GM18508 (cell line): ENCODE results near the gene CTRL.
"Not testable (repeated sequence)": the region's sequence is repeated elsewhere in the genome, so short reads cannot be mapped to it uniquely, and the experiment has no call there.

Source experiments
- ATAC-seq: cut with Tn5 transposase; IDR thresholded peaks from one replicate; pipeline ENCODE4 v1.9.1; 2021; ENCODE audit warnings: moderate number of reproducible peaks; ENCODE audit not compliant: insufficient read depth, unreplicated experiment

Gene CTRL

GRCh38 chr16:67931712-67932461 is at the start of gene CTRL:
TSS of gene CTRL (minus strand) at chr16:67931862. CDS start at chr16:67931852, 10 bp downstream.
- ATAC-seq, result no peak

GRCh38 chr16:67979955-67980678 is 48.5 kb upstream of the CTRL start, which contains the start of gene DPEP3:
TSS of gene DPEP3 (minus strand) at chr16:67980499. CDS start at chr16:67980380, 119 bp downstream.
- no peak for ATAC-seq

DNA sequence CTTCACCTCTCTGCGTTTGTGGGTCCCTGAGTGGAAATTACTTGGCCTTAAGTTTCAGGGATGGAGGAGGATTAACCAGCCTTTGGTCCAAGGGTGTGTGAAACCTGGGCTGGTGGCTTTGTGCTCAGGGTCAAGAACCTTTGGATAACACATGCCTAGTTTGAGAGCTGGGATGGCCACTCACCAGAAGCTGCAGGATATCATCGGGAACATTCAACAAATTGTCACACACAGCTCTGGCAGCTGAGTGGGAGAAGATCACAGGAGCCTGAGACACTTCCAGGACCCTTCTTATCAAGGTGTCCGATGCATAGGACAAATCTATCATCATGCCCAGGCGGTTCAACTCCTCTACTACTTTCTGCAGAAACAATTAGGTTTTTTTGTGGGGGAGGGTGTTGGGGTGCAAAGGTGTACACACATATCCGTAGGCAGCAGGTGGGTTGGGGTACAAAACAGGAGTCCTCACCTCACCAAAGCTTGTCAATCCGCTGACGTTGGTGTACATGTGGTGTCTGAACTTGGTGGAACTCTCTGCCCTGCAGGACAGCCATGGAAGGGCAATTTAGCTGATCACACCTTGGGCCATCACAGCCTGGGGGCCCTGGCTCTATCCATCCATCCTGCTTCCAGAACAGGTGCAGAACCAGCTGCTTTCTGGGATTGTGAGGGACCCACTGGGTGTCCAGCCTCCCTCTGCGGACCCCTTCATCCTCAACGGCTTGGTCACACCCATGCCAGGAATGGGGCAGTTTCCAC is 46.0 kb upstream of the CTRL start:
- no peak for ATAC-seq

DNA sequence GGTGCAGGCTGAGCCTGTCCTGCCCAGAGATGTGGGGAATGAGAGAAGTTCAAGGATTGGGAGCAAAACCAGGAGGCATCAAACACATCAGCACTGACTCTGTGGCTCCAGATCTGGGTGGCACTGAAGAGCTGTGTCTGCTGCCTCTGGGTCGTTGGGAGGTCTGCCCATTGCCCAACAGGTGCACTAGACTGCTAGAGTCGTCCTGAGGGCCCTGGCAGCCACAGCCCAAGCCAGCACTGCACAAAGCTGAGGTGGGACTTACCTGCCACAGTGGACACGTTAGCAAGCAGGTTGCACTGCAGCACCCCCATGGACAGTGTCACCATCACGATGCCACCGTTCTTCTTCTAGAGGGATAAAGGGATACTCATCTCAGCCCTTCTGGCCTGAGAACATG is 45.3 kb upstream of the CTRL start:
- no peak for ATAC-seq

DNA sequence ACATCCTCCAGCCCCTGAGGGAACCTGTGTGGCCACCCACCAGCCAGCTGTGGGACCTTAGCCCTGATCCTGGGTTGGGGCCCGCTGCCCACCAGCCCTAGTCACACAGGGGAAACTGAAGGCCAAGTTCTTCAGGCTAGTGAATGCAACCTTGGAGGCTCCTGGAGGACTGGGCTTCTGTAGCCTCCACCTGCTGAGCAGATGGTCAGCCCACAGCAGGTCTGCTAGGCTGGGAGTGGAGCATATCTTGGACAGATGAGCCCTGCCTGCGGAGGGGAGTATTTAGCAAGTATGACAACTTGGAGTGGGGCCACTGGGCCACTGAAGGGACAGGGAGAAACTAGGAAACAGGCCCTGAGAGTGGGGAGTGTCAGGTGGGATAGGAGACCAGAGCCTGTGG is 44.5 kb upstream of the CTRL start:
- no peak for ATAC-seq

DNA sequence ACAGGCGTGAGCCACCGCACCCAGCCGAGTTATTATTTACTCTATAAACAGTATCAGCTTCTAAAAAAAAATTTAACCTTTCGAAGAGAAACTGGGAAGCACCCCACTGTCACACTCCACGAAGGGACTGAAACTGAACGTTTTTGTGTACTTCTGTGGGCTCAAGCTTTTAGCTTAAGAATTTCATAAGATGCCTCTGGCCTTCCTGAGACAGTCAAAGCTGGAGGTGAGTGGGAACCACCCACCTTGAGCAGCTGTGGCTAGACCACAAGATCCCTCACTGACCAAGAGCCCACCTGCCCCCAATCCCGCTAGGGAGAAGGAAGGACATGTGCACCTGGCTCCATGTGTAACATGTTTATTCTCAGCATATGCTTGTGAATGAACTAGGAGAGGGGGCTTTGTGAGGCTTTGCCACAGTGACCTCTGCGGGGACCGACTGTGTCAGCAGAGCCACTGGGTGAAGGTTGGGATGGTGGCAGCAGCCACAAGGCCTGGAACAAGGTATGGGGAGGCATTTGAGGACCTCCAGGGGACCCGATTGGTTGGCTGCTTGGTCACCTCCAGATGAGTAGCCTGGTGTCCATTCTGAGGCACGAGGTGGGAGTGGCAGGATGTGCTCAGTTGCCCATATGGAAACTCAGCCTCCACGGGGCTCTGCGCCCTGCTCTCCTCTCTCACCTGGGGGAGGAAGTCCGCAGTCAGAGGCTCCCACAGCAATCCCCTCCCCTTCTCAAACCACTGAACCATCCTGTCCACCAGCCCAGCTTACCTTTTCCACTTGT is 43.9 kb upstream of the CTRL start:
- no peak for ATAC-seq

- not testable (repeated sequence) for ATAC-seq
Measured at GRCh38 chr16:67972285-67972684, 40.6 kb upstream of the CTRL start.

DNA sequence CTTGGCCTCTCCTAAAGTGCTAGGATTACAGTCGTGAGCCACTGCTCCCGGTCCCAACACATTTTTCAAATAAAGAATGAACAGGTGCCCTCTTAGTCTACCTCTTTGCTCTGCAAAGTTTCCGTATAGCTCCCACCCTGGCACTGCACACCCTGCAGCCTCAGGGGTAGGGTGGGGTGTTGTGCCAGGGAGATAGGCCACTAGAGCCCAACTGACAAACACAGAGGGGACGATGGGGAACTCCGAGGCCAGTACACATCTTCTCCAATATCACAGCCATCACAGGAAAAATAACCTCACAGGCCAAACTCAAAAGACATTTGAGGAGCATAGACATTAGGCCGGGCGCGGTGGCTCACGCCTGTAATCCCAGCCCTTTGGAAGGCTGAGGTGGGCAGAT is 39.4 kb upstream of the CTRL start:
- ATAC-seq, result no peak

- no peak for ATAC-seq
Measured at GRCh38 chr16:67969254-67970039, 37.8 kb upstream of the CTRL start.

- no peak for ATAC-seq
Measured at GRCh38 chr16:67968400-67969253, 37.0 kb upstream of the CTRL start, which contains the start of gene SLC12A4. TSS of gene SLC12A4 (minus strand) at chr16:67968637. CDS start at chr16:67968553, 84 bp downstream.

- ATAC-seq, result no peak
Measured at GRCh38 chr16:67967958-67968399, 36.3 kb upstream of the CTRL start.

GRCh38 chr16:67967183-67967957 is 35.7 kb upstream of the CTRL start:
- no peak for ATAC-seq

DNA sequence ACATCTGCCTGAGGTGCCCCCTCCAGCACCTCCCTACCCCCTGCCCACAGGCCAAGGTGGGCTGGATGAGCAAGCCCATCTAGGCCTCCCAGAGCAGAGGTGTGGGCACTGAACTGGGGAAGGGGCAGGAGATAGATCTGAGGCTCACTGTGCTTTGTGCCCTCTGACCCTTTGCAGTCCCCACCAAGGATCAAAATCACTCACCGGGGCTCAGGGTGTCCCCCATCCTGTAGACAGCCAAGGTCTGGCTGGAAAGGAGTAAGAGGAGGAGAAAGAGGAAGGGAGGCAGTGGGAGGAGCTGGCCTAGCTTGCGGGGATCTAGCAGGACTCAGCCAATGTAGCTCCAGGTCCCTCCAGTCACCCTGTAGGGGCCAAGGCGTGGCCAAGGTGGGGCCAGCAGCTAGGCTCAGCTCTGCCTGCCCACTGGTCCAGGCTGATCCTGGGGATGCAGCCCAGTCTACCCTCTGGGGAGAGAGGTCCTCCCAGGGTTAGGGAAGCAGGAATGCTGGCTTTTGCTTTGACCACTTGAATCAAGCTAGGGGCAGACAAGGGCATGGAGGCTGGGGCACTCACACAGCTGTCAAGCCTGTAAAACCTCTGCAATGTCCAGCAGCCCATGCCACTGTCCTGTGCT is 35.0 kb upstream of the CTRL start:
- ATAC-seq, result no peak

DNA sequence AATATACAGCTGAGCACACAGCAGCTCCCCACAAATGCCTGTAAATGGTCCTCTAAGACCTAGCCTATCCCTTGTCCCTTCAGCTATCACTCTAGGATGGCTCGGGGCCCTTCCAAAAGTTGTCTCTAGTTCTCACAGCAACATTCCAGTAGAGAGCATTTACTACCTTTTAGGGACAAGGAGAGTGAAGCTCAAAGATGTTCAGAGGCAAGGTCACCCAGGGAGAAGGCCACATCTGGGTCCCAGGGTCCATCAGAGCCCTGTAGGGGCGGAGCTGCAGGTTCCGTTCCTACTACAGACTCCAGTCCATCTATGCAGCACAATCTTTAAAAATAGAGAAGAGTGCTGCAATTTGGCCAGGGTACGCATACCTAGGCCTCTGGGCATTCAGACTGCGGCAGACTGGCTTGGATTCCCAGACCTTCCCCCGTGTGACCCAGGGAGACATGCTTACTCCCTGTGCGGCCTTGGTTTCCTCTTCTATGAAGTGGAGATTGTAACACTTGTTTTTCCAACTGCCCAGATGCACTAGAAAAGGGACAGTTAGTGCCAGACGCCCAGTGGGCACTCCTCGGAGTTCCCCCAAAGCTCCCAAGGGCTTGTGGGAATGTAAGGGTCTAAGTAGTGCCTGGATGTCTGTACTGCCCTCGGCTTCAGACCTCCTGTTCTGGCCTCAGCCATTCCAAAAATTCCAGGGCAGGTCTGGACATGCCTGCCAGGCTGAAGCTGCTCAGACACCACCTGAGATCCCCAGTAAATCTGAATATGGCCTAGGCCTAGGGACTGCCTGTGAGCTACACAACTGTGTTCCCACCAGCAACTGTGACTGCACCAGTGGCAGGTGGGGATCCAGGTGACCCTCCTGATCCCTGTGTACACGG is 34.2 kb upstream of the CTRL start:
- ATAC-seq, result no peak

GRCh38 chr16:67964477-67965131 is 32.9 kb upstream of the CTRL start:
- no peak for ATAC-seq
